DMS53 treated with DMSO at 0.1 percent for 48 hours (cell line): ENCODE data around the gene GNLY.

Experiments
- DNase-seq: peaks from one replicate; lab custom pipeline; 2025; ENCODE audit not compliant: unreplicated experiment; lab: John Stamatoyannopoulos, UW

Gene GNLY

GRCh38 chr2:85723707-85724360 is 29.7 kb downstream of the GNLY start:
- no peak for DNase-seq

- no peak for DNase-seq
These were observed 30.6 kb downstream of the GNLY start for GRCh38 chr2:85724731-85725181.

- DNase-seq: no peak
These were observed 31.3 kb downstream of the GNLY start for GRCh38 chr2:85725451-85725850.

- no peak for DNase-seq
These were observed 33.6 kb downstream of the GNLY start for GRCh38 chr2:85727798-85728197.

- DNase-seq: no peak
These were observed 34.2 kb downstream of the GNLY start for GRCh38 chr2:85728342-85728741.

- peak; percentile 85 for DNase-seq
These were observed 35.0 kb downstream of the GNLY start for GRCh38 chr2:85728883-85729824.

GRCh38 chr2:85729825-85730510 is 35.8 kb downstream of the GNLY start:
- no peak for DNase-seq

GRCh38 chr2:85730686-85731230 is 36.6 kb downstream of the GNLY start:
- no peak for DNase-seq

GRCh38 chr2:85731606-85732005 is 37.4 kb downstream of the GNLY start:
- DNase-seq: no peak

GRCh38 chr2:85732467-85733120 is 38.4 kb downstream of the GNLY start:
- no peak for DNase-seq

- no peak for DNase-seq
These were observed 39.2 kb downstream of the GNLY start for GRCh38 chr2:85733121-85733960.

- DNase-seq: no peak
These were observed 39.9 kb downstream of the GNLY start for GRCh38 chr2:85734015-85734414.

GRCh38 chr2:85734942-85735608 is 40.9 kb downstream of the GNLY start:
- DNase-seq: no peak

GRCh38 chr2:85735691-85736090 is 41.5 kb downstream of the GNLY start:
- DNase-seq: no peak

- no peak for DNase-seq
These were observed 42.5 kb downstream of the GNLY start for GRCh38 chr2:85736456-85737355.

- DNase-seq: no peak
These were observed 43.3 kb downstream of the GNLY start for GRCh38 chr2:85737481-85737880.

- DNase-seq: no peak
These were observed 43.8 kb downstream of the GNLY start for GRCh38 chr2:85737961-85738360.

GRCh38 chr2:85740193-85740592 is 46.0 kb downstream of the GNLY start:
- DNase-seq: no peak
